ENCODE data around the gene ATXN7L2.

DNA sequence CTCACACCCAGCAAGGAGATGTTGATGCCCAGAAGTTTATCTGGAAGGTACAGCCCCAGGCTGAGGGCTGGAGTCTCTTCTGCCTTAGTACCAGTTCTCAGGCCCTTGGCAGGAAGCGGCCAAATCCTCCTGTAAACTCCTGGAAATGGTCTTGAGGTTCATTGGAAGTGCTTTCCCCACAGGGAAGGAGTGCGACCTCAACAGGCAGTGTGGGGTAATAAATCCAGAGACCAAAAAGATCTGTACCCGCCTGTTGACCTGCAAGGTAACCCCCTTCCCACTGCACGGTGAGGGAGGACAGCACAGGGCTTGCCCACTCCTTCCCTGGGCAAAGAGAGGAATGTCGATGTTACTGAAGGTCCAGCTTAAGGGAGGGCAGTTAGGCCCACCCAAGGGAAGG, 4.5 kb downstream of the ATXN7L2 start:
- TF ChIP-seq, protein P1, sequence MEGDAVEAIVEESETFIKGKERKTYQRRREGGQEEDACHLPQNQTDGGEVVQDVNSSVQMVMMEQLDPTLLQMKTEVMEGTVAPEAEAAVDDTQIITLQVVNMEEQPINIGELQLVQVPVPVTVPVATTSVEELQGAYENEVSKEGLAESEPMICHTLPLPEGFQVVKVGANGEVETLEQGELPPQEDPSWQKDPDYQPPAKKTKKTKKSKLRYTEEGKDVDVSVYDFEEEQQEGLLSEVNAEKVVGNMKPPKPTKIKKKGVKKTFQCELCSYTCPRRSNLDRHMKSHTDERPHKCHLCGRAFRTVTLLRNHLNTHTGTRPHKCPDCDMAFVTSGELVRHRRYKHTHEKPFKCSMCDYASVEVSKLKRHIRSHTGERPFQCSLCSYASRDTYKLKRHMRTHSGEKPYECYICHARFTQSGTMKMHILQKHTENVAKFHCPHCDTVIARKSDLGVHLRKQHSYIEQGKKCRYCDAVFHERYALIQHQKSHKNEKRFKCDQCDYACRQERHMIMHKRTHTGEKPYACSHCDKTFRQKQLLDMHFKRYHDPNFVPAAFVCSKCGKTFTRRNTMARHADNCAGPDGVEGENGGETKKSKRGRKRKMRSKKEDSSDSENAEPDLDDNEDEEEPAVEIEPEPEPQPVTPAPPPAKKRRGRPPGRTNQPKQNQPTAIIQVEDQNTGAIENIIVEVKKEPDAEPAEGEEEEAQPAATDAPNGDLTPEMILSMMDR (conservative IDR thresholded peaks at IDR 0.05 in 1 of 2, IDR thresholded peaks at IDR 0.05 in 1 of 2; ENCODE audit: extremely low read depth in 1 of 2, insufficient read depth in 1 of 2, low read depth in 1 of 2, low read length in 2 of 2), result peak in 1 of 2 donors; percentile 11
- TF ChIP-seq EZH2 (IDR thresholded peaks at IDR 0.05; ENCODE audit: borderline replicate concordance, low read length), result no peak
